ENCODE data around the gene NACC1. TPM values are rescaled to one million over a fixed set of nuclear protein-coding genes. Genes with fewer than 3 reads are reported as not detected.
A peak's percentile ranks its signal among the peaks of the same experiment; 100 is the strongest.

The NACC1 gene
- total RNA-seq, 1 donor from 2014 or later = 45.1 TPM

DNA sequence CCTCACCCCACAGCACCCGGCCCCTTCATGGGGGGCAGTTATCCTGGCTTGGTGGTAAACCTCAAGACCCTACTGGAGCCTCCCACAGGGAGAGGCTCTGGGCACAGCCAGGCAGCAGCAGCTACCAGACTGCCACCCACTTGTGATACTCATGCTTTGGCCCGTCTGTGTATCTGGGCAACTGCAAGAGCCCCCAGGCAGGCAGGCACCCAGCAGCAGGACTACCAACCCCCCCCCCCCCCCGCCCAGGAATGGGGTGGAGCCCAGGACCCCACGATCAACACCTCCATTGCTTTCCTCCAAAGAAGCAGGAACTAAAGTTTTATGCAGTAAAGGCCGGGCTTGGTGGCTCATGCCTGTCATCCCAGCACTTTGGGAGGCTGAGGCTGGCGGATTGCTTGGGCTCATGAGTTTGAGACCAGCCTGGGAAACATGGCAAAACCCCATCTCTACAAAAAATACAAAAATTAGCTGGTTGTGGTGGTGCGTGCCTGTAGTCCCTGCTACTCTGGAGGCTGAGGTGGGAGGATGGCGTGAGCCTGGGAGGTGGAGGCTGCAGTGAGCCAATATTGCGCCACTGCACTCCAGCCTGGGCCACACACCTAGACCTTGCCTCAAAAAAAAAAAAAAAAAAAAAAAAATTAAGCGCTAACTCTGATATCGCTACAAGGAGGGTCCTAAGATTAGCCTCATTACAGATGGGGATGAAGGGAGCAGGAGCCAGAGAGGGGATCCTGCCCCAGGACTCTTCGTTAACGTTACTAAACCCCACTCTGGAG is 14.3 kb upstream of the NACC1 start:
- Mint-ChIP-seq H3K4me1 (ENCODE audit: unreplicated experiment) (peaks cover 7% of the 10 kb centered on the region), H3K36me3 (ENCODE audit: unreplicated experiment) (no peaks in the 10 kb centered on the region), H3K9me3 (ENCODE audit: unreplicated experiment) (no peaks in the 10 kb centered on the region), H3K27me3 (ENCODE audit: unreplicated experiment) (peaks cover 8% of the 10 kb centered on the region), H3K4me3 (ENCODE audit: unreplicated experiment) (no peak overlapping the region), H3K27ac (ENCODE audit: unreplicated experiment) (no peak overlapping the region)
- no peak for DNase-seq (ENCODE audit: extremely low spot score, unreplicated experiment)
- TF ChIP-seq, protein P1, sequence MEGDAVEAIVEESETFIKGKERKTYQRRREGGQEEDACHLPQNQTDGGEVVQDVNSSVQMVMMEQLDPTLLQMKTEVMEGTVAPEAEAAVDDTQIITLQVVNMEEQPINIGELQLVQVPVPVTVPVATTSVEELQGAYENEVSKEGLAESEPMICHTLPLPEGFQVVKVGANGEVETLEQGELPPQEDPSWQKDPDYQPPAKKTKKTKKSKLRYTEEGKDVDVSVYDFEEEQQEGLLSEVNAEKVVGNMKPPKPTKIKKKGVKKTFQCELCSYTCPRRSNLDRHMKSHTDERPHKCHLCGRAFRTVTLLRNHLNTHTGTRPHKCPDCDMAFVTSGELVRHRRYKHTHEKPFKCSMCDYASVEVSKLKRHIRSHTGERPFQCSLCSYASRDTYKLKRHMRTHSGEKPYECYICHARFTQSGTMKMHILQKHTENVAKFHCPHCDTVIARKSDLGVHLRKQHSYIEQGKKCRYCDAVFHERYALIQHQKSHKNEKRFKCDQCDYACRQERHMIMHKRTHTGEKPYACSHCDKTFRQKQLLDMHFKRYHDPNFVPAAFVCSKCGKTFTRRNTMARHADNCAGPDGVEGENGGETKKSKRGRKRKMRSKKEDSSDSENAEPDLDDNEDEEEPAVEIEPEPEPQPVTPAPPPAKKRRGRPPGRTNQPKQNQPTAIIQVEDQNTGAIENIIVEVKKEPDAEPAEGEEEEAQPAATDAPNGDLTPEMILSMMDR (IDR thresholded peaks at IDR 0.05) = no peak

DNA sequence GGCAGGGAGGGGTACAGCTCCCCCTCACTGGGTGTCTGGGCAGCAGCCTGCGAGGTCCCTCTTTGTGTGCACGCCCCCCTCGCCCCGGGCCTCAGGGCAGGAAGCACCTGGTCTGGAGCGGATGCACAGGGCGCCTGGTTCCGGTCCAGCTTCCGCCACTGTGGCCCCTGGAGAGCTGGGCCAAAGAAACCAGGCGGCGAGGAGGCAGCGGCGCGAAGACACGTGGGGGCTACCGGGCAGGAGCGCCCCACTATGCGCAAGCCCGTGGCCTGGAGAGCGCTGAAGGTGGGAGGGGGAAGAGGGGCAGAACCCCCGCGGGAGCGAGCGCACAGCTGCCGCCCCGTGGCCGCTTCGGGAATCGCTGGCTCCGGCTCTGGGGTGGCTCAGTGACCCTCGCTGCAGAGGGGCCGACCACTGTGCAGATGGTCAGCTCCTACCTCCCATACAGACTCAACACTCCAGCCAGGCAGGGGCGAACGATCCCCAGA is 13.7 kb upstream of the NACC1 start:
- no peaks in the 10 kb centered on the region for H3K9me3 Mint-ChIP-seq (ENCODE audit: unreplicated experiment)
- no peak for DNase-seq (ENCODE audit: extremely low spot score, unreplicated experiment)
- peaks cover 4% of the 10 kb centered on the region for H3K4me1 Mint-ChIP-seq (ENCODE audit: unreplicated experiment)
- no peak overlapping the region for H3K27ac Mint-ChIP-seq (ENCODE audit: unreplicated experiment)
- H3K36me3 Mint-ChIP-seq (ENCODE audit: unreplicated experiment) = no peaks in the 10 kb centered on the region
- H3K4me3 Mint-ChIP-seq (ENCODE audit: unreplicated experiment) = no peak overlapping the region
- H3K27me3 Mint-ChIP-seq (ENCODE audit: unreplicated experiment) = peaks cover 4% of the 10 kb centered on the region
- TF ChIP-seq, protein P1 (IDR thresholded peaks at IDR 0.05) = peak; percentile 64

DNA sequence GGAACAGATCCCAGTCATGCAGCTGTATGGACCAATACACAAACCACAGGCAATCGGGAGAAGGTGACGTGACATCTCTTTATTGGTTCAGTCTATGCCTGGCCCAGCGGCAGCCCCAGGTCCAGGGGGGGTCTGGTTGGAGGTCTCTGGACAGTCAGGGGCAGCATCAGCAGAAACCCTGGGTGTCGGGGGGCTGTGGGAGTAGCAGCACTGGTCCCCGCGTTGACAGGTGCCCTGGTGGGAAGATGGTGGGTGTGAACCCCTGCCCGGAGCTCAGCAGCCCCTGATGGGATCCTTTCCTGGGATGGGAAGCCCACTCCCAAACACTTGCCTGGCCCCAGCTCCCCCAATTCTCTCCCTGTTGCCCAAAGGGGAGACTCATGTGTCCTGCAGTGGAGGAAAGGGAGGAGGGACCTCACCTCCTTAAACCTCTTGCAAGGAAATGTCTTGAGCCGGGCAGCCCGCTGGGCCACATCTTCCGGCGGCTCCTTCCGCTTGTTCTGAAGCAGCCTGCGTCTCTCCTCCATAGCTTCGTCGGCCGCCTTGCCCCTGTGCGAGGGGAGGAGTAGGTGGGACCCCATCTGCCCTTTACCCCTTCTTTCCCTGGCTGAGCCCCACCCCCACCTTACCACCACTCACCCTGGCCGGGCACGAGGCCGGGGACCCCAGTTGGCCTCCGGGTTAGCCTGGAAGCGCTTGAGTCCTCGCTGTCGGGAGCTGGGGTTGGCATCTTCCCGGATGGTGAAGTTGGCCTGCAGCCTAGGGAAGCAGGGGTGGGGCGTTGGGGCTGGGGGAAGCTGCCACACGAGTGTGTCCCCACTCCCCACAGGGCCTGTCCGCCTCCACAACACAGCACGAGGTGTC is 13.0 kb upstream of the NACC1 start:
- TF ChIP-seq, protein P1 (IDR thresholded peaks at IDR 0.05) = peak; percentile 4
- H3K36me3 Mint-ChIP-seq (ENCODE audit: unreplicated experiment) = peaks cover 2% of the 10 kb centered on the region
- no peak overlapping the region for H3K27ac Mint-ChIP-seq (ENCODE audit: unreplicated experiment)
- no peaks in the 10 kb centered on the region for H3K9me3 Mint-ChIP-seq (ENCODE audit: unreplicated experiment)
- H3K27me3 Mint-ChIP-seq (ENCODE audit: unreplicated experiment) = peaks cover under 1% of the 10 kb centered on the region
- DNase-seq (ENCODE audit: extremely low spot score, unreplicated experiment) = no peak
- H3K4me1 Mint-ChIP-seq (ENCODE audit: unreplicated experiment) = peaks cover 1% of the 10 kb centered on the region
- no peak overlapping the region for H3K4me3 Mint-ChIP-seq (ENCODE audit: unreplicated experiment)

DNA sequence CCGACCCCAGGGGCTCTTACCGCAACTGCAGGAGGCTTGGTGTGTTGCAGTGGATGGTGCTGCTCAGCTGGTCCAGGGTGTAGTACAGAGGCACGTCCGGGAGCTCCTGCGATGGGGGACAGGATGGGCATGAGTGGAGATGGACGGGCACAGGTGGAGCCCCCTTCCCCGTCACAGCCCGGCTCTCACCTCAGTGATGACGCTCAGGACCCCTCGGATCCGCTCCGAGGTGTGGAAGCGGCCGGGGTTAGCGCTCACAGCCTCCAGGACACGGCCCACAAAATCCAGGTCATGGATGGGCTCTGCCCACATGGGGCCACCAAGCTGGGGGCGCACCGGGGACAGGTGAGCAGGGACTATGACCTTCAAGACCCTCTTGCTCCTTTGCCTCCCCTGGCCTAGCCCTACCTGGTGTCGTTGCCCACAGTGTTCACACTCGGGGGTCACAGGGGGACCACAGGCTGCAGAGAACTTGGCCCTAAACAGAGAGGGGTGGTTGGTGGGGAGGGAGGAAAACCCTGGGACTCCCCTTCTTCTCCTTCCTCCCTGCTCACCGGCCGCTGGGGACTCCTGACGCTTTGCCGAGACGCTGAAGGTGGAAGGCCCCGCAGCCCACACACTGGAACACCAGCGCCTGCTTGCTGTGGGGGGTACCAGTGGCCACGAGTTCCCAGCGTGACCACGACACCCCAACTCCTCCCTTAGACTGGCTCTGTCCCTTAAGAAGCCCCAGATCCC is 8.5 kb upstream of the NACC1 start:
- TF ChIP-seq, protein P1 (IDR thresholded peaks at IDR 0.05) = no peak
- no peak overlapping the region for H3K4me3 Mint-ChIP-seq (ENCODE audit: unreplicated experiment)
- H3K36me3 Mint-ChIP-seq (ENCODE audit: unreplicated experiment) = peaks cover 4% of the 10 kb centered on the region
- DNase-seq (ENCODE audit: extremely low spot score, unreplicated experiment) = no peak
- no peaks in the 10 kb centered on the region for H3K4me1 Mint-ChIP-seq (ENCODE audit: unreplicated experiment)
- no peak overlapping the region for H3K27ac Mint-ChIP-seq (ENCODE audit: unreplicated experiment)
- no peaks in the 10 kb centered on the region for H3K27me3 Mint-ChIP-seq (ENCODE audit: unreplicated experiment)
- no peaks in the 10 kb centered on the region for H3K9me3 Mint-ChIP-seq (ENCODE audit: unreplicated experiment)

Data from osteocyte (in vitro differentiated cells).